ENCODE data around the gene WNT16.

WNT16 gene

DNA sequence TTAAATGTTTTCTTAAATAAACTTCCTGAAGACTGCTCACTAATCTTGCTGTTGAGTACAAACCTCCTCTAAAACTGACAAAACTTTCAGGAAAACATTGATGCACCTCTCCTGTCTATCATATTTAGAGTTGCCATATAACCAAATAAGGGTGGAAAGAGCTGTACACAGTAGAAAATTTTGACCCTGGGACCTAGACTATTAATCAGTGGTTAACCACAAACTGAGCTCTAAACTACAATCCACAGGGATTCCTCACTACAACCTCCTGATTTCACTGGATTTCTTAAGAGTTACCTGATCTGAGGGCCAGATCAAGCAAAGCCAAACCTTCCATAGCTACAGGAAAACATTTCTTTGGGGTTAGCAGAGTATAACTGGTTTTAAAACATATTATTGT, 39.9 kb upstream of the WNT16 start:
- TF ChIP-seq, protein P1, sequence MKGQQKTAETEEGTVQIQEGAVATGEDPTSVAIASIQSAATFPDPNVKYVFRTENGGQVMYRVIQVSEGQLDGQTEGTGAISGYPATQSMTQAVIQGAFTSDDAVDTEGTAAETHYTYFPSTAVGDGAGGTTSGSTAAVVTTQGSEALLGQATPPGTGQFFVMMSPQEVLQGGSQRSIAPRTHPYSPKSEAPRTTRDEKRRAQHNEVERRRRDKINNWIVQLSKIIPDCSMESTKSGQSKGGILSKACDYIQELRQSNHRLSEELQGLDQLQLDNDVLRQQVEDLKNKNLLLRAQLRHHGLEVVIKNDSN (IDR thresholded peaks at IDR 0.05), result no peak
- TF ChIP-seq TCF12 (IDR thresholded peaks at IDR 0.05; ENCODE audit: low read depth) (no peak), YY1 (IDR thresholded peaks at IDR 0.05; ENCODE audit: low read depth) (no peak), EGR1 (IDR thresholded peaks at IDR 0.05) (no peak), FOXM1 (IDR thresholded peaks at IDR 0.05; ENCODE audit: borderline replicate concordance, low read depth) (no peak), CEBPB (IDR thresholded peaks at IDR 0.05) (no peak), TAF1 (IDR thresholded peaks at IDR 0.05; ENCODE audit: low read depth) (no peak), RAD21 (IDR thresholded peaks at IDR 0.05; ENCODE audit: low read depth) (no peak), ZBTB7A (IDR thresholded peaks at IDR 0.05; ENCODE audit: low read depth) (no peak)
- TF ChIP-seq, protein P2, sequence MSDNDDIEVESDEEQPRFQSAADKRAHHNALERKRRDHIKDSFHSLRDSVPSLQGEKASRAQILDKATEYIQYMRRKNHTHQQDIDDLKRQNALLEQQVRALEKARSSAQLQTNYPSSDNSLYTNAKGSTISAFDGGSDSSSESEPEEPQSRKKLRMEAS (IDR thresholded peaks at IDR 0.05), result no peak

DNA sequence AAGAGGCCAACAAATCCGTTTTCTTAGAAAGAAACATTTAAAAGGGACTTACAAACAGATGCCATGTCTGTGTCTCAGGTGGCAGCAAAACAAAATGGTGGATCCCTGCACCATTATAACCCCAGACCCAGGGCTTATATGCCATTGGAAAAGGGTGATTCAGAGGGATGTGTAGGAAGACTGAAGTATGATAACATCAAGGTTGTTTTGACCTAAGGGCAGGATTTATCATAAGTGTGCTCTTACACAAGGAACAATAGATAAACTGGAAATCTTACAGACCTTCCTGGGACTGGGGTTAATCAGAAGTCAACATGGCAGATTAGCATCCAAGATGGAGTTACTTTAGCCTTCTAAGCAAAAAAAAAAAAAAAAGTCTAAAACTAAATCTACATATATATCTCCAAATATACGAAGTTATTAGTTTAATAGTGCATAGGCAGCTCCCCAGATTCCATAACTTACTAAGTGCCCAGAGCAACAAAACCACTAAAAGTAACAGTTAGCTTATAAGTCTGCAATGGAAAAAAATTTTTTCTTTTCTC, 34.3 kb upstream of the WNT16 start:
- TF ChIP-seq EP300 (IDR thresholded peaks at IDR 0.05; ENCODE audit: borderline replicate concordance) (no peak), NFIC (IDR thresholded peaks at IDR 0.05) (no peak), TCF12 (IDR thresholded peaks at IDR 0.05; ENCODE audit: low read depth) (no peak), CEBPB (IDR thresholded peaks at IDR 0.05) (no peak), TEAD4 (IDR thresholded peaks at IDR 0.05) (no peak), CREB1 (IDR thresholded peaks at IDR 0.05; ENCODE audit: low read depth) (no peak)

DNA sequence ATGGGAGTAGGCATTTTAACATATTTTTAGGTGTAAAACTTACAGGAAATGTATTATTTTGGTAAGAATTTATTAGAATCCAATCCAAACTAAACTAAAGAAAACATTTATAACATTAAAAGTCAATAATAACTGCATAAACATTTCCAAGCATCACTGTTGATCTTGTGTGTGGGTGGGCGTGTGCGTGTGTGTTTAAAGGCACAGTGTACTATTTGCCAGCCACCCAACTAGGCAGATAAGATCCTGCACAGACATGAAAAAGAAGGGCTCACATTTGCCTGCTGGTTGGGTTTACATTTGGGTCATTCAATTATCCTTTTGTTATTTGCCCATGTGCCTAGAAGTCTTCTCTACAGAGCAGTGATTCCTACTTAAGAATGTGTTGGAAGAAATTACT, 31.0 kb upstream of the WNT16 start:
- TF ChIP-seq, protein P3, sequence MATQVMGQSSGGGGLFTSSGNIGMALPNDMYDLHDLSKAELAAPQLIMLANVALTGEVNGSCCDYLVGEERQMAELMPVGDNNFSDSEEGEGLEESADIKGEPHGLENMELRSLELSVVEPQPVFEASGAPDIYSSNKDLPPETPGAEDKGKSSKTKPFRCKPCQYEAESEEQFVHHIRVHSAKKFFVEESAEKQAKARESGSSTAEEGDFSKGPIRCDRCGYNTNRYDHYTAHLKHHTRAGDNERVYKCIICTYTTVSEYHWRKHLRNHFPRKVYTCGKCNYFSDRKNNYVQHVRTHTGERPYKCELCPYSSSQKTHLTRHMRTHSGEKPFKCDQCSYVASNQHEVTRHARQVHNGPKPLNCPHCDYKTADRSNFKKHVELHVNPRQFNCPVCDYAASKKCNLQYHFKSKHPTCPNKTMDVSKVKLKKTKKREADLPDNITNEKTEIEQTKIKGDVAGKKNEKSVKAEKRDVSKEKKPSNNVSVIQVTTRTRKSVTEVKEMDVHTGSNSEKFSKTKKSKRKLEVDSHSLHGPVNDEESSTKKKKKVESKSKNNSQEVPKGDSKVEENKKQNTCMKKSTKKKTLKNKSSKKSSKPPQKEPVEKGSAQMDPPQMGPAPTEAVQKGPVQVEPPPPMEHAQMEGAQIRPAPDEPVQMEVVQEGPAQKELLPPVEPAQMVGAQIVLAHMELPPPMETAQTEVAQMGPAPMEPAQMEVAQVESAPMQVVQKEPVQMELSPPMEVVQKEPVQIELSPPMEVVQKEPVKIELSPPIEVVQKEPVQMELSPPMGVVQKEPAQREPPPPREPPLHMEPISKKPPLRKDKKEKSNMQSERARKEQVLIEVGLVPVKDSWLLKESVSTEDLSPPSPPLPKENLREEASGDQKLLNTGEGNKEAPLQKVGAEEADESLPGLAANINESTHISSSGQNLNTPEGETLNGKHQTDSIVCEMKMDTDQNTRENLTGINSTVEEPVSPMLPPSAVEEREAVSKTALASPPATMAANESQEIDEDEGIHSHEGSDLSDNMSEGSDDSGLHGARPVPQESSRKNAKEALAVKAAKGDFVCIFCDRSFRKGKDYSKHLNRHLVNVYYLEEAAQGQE (IDR thresholded peaks at IDR 0.05; ENCODE audit: low read depth), result no peak
- TF ChIP-seq, protein P1 (IDR thresholded peaks at IDR 0.05), result no peak
- no peak for TF ChIP-seq FOXM1 (IDR thresholded peaks at IDR 0.05; ENCODE audit: borderline replicate concordance, low read depth)
- TF ChIP-seq TAF1 (IDR thresholded peaks at IDR 0.05; ENCODE audit: low read depth), result no peak
- TF ChIP-seq, protein P2 (IDR thresholded peaks at IDR 0.05), result no peak
- TF ChIP-seq CEBPB (IDR thresholded peaks at IDR 0.05), result no peak
- no peak for TF ChIP-seq CREB1 (IDR thresholded peaks at IDR 0.05; ENCODE audit: low read depth)
- no peak for TF ChIP-seq TCF12 (IDR thresholded peaks at IDR 0.05; ENCODE audit: low read depth)
- TF ChIP-seq EGR1 (IDR thresholded peaks at IDR 0.05), result no peak
- TF ChIP-seq YY1 (IDR thresholded peaks at IDR 0.05; ENCODE audit: low read depth), result no peak
- no peak for TF ChIP-seq TEAD4 (IDR thresholded peaks at IDR 0.05)

DNA sequence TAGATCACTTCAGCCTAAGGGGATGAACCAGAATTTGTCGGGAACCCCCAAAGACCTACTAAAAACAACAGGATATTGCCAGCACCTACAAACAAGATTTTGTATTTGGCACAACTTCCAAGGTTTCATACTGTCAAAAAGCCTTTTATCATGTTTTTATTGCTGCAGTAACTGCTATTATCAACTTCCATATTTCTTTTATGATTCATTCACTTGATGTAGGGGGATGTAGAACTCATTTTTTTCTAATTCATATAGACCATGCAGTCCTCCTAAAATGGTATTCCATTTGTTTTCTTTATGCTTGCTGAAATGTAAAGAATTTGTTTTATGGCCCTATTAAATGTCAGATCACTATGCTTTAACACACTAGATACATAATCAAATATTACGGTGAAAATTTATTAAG, 30.0 kb upstream of the WNT16 start:
- TF ChIP-seq EGR1 (IDR thresholded peaks at IDR 0.05), result no peak
- TF ChIP-seq, protein P3 (IDR thresholded peaks at IDR 0.05; ENCODE audit: low read depth), result no peak
- TF ChIP-seq TAF1 (IDR thresholded peaks at IDR 0.05; ENCODE audit: low read depth), result no peak
- TF ChIP-seq ZBTB7A (IDR thresholded peaks at IDR 0.05; ENCODE audit: low read depth), result no peak
- no peak for TF ChIP-seq TEAD4 (IDR thresholded peaks at IDR 0.05)
- TF ChIP-seq CREB1 (IDR thresholded peaks at IDR 0.05; ENCODE audit: low read depth), result no peak
- TF ChIP-seq FOXM1 (IDR thresholded peaks at IDR 0.05; ENCODE audit: borderline replicate concordance, low read depth), result no peak
- no peak for TF ChIP-seq CEBPB (IDR thresholded peaks at IDR 0.05)
- TF ChIP-seq EP300 (IDR thresholded peaks at IDR 0.05; ENCODE audit: borderline replicate concordance), result no peak

DNA sequence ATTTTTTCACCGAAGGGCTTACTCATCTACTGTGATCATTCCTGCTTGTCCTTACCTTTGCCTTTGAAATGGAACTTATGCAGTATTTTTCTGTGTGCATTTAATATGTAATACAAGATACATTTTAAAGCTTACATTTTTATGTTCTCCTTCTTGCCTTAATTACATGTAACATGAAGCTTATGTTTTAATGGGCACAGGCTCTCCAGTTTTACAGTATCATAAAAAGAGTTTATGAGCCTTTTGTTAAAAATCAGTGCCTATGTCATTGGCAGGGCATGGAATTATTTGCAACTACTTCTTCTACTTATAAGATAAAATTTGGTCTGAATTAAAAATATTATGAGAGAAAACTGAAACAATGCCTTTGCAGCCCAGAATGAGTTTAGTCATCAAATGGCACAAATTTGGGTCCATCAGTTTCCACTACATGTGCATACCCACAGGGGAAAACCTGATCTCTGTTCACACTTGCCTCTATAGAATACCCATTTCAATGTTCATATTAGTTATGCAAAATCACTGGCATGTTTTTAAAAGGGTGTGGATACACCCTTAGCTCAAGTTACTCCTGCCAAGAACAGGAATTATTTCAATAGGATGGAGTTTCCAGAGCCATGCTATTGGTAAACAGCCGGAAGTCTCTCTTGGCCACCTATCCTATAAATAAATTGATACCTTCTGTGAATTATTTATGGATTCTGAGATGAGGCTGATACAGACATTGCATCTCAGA, 27.9 kb upstream of the WNT16 start:
- TF ChIP-seq EP300 (IDR thresholded peaks at IDR 0.05; ENCODE audit: borderline replicate concordance), result no peak
- TF ChIP-seq CREB1 (IDR thresholded peaks at IDR 0.05; ENCODE audit: low read depth), result no peak
- no peak for TF ChIP-seq TEAD4 (IDR thresholded peaks at IDR 0.05)
- no peak for TF ChIP-seq TAF1 (IDR thresholded peaks at IDR 0.05; ENCODE audit: low read depth)
- TF ChIP-seq ZBTB7A (IDR thresholded peaks at IDR 0.05; ENCODE audit: low read depth), result no peak
- TF ChIP-seq, protein P2 (IDR thresholded peaks at IDR 0.05), result no peak
- no peak for TF ChIP-seq RAD21 (IDR thresholded peaks at IDR 0.05; ENCODE audit: low read depth)
- no peak for TF ChIP-seq FOXM1 (IDR thresholded peaks at IDR 0.05; ENCODE audit: borderline replicate concordance, low read depth)
- TF ChIP-seq NFIC (IDR thresholded peaks at IDR 0.05), result no peak
- TF ChIP-seq, protein P1 (IDR thresholded peaks at IDR 0.05), result no peak
- no peak for TF ChIP-seq TCF12 (IDR thresholded peaks at IDR 0.05; ENCODE audit: low read depth)
- no peak for TF ChIP-seq CEBPB (IDR thresholded peaks at IDR 0.05)
- TF ChIP-seq YY1 (IDR thresholded peaks at IDR 0.05; ENCODE audit: low read depth), result no peak
- TF ChIP-seq EGR1 (IDR thresholded peaks at IDR 0.05), result no peak
- TF ChIP-seq, protein P3 (IDR thresholded peaks at IDR 0.05; ENCODE audit: low read depth), result no peak

Data from Ishikawa (cell line).